ENCODE measurements around the gene PTTG1IP. TPM values are rescaled to one million over a fixed set of nuclear protein-coding genes. Genes with fewer than 3 reads are reported as not detected.

The PTTG1IP gene
- total and polyA plus RNA-seq, 2 donors from 2014 or later: 187 to 378 TPM

- peak in 1 of 5 donors; percentile 75 for DNase-seq
- FAIRE-seq: no peak
- peaks cover 0 to 4% (median 0%) of the 10 kb centered on the region in 3 donors for H3K4me1 ChIP-seq (ENCODE audit: control insufficient read depth in 2 of 3, insufficient read depth in 2 of 3, low read depth in 1 of 3, low read length in 3 of 3)
- TF ChIP-seq CTCF (IDR thresholded peaks at IDR 0.05; ENCODE audit: borderline replicate concordance, extremely low read depth, insufficient read depth): no peak
- no peaks in the 10 kb centered on the region for H3K27me3 ChIP-seq (ENCODE audit: control insufficient read depth, insufficient read depth, low read length)
- H3K4me3 ChIP-seq (ENCODE audit: low read length in 3 of 3): no peak overlapping the region
- intact Hi-C loops (cut with DNase I): no loop called here
- no peak overlapping the region for H3K27ac ChIP-seq (ENCODE audit: low read depth in 2 of 2, low read length in 2 of 2)
- no peaks in the 10 kb centered on the region for H3K36me3 ChIP-seq (ENCODE audit: control insufficient read depth in 2 of 3, insufficient read depth in 3 of 3, low read length in 3 of 3)
- no peak overlapping the region for H3K9ac ChIP-seq (ENCODE audit: low read length in 3 of 3)
- no peaks in the 10 kb centered on the region for H3K9me3 ChIP-seq (ENCODE audit: control insufficient read depth in 2 of 3, insufficient read depth in 1 of 3, low read length in 3 of 3)
Measured at GRCh38 chr21:44891631-44892031, 18.1 kb upstream of the PTTG1IP start.

- FAIRE-seq: no peak
- no peak for TF ChIP-seq CTCF (IDR thresholded peaks at IDR 0.05; ENCODE audit: borderline replicate concordance, extremely low read depth, insufficient read depth)
- H3K4me1 ChIP-seq (ENCODE audit: control insufficient read depth in 2 of 3, insufficient read depth in 2 of 3, low read depth in 1 of 3, low read length in 3 of 3): peaks cover 0 to 4% (median 0%) of the 10 kb centered on the region in 3 donors
- H3K36me3 ChIP-seq (ENCODE audit: control insufficient read depth in 2 of 3, insufficient read depth in 3 of 3, low read length in 3 of 3): no peaks in the 10 kb centered on the region
- no peaks in the 10 kb centered on the region for H3K27me3 ChIP-seq (ENCODE audit: control insufficient read depth, insufficient read depth, low read length)
- no peak overlapping the region for H3K27ac ChIP-seq (ENCODE audit: low read depth in 2 of 2, low read length in 2 of 2)
- no peak overlapping the region for H3K9ac ChIP-seq (ENCODE audit: low read length in 3 of 3)
- H3K4me3 ChIP-seq (ENCODE audit: low read length in 3 of 3): no peak overlapping the region
- no peak for DNase-seq
- H3K9me3 ChIP-seq (ENCODE audit: control insufficient read depth in 2 of 3, insufficient read depth in 1 of 3, low read length in 3 of 3): no peaks in the 10 kb centered on the region
- intact Hi-C loops (cut with DNase I): no loop called here
Measured at GRCh38 chr21:44890961-44891541, 17.6 kb upstream of the PTTG1IP start.

- no peaks in the 10 kb centered on the region for H3K36me3 ChIP-seq (ENCODE audit: control insufficient read depth in 2 of 3, insufficient read depth in 3 of 3, low read length in 3 of 3)
- no peak for DNase-seq
- intact Hi-C loops (cut with DNase I): no loop called here
- peaks cover 0 to 4% (median 0%) of the 10 kb centered on the region in 3 donors for H3K4me1 ChIP-seq (ENCODE audit: control insufficient read depth in 2 of 3, insufficient read depth in 2 of 3, low read depth in 1 of 3, low read length in 3 of 3)
- H3K27ac ChIP-seq (ENCODE audit: low read depth in 2 of 2, low read length in 2 of 2): no peak overlapping the region
- FAIRE-seq: no peak
- H3K4me3 ChIP-seq (ENCODE audit: low read length in 3 of 3): no peak overlapping the region
- H3K27me3 ChIP-seq (ENCODE audit: control insufficient read depth, insufficient read depth, low read length): no peaks in the 10 kb centered on the region
- no peaks in the 10 kb centered on the region for H3K9me3 ChIP-seq (ENCODE audit: control insufficient read depth in 2 of 3, insufficient read depth in 1 of 3, low read length in 3 of 3)
- H3K9ac ChIP-seq (ENCODE audit: low read length in 3 of 3): no peak overlapping the region
- TF ChIP-seq CTCF (IDR thresholded peaks at IDR 0.05; ENCODE audit: borderline replicate concordance, extremely low read depth, insufficient read depth): no peak
Measured at GRCh38 chr21:44890338-44890931, 16.9 kb upstream of the PTTG1IP start.
